SK-N-SH (cell line): ENCODE measurements around the gene RASAL2.

Source experiments
- EZH2phosphoT487 ChIP-seq: fragments of 200-600 bp; sonication (generic); IDR thresholded peaks from 2 replicates; pipeline ENCODE4 v1.6.1; 2017; ENCODE audit warnings: low read depth, mixed run types, mild to moderate bottlenecking, antibody characterized with exemption, moderate library complexity, borderline replicate concordance
- GABPA ChIP-seq: IDR thresholded peaks from 2 replicates; pipeline ENCODE4 v1.4.0; 2012; ENCODE audit warnings: low read depth, mild to moderate bottlenecking
- JUND ChIP-seq: IDR thresholded peaks from 2 replicates; pipeline ENCODE4 v1.4.0; 2012
- MEF2A ChIP-seq: IDR thresholded peaks from 2 replicates; pipeline ENCODE4 v1.4.0; 2012; ENCODE audit warnings: low read depth, borderline replicate concordance
- POLR2AphosphoS5 ChIP-seq: IDR thresholded peaks from 2 replicates; pipeline ENCODE4 v1.6.1; 2012; ENCODE audit warnings: low read depth, low read length
- RAD21 ChIP-seq: IDR thresholded peaks from 2 replicates; pipeline ENCODE4 v1.6.1; 2012; ENCODE audit warnings: mild to moderate bottlenecking, low read length
- RFX5 ChIP-seq: IDR thresholded peaks from 2 replicates; pipeline ENCODE4 v1.6.1; 2012; ENCODE audit warnings: mild to moderate bottlenecking, improper control_type of control experiment, low read length
- RXRA ChIP-seq: IDR thresholded peaks from 2 replicates; pipeline ENCODE4 v1.4.0; 2012; ENCODE audit warnings: low read depth, mild to moderate bottlenecking, borderline replicate concordance
- SIN3A ChIP-seq: IDR thresholded peaks from 2 replicates; pipeline ENCODE4 v1.6.1; 2012; ENCODE audit warnings: low read depth, mild to moderate bottlenecking, low read length, moderate library complexity, borderline replicate concordance
- TEAD4 ChIP-seq: IDR thresholded peaks from 2 replicates; pipeline ENCODE4 v1.4.0; 2012; ENCODE audit warnings: mild to moderate bottlenecking, borderline replicate concordance; ENCODE audit not compliant: insufficient read depth
- TF ChIP-seq, protein P1 (sequence below): fragments of 200-600 bp; sonication (generic); IDR thresholded peaks from 2 replicates; pipeline ENCODE4 v1.6.1; 2017; ENCODE audit warnings: antibody characterized with exemption, mild to moderate bottlenecking, moderate library complexity
- TF ChIP-seq, protein P2 (sequence below): IDR thresholded peaks from 2 replicates; pipeline ENCODE4 v1.6.1; 2012; ENCODE audit warnings: mild to moderate bottlenecking, low read depth, low read length, moderate library complexity
- TF ChIP-seq, protein P3 (sequence below): IDR thresholded peaks from 2 replicates; pipeline ENCODE4 v1.4.0; 2012; ENCODE audit warnings: low read depth
- TF ChIP-seq, protein P4 (sequence below): fragments of 150-350 bp; IDR thresholded peaks from 2 replicates; pipeline ENCODE4 v1.6.1; 2017; ENCODE audit warnings: antibody characterized with exemption, low read length, low read depth, borderline replicate concordance

DNA sequence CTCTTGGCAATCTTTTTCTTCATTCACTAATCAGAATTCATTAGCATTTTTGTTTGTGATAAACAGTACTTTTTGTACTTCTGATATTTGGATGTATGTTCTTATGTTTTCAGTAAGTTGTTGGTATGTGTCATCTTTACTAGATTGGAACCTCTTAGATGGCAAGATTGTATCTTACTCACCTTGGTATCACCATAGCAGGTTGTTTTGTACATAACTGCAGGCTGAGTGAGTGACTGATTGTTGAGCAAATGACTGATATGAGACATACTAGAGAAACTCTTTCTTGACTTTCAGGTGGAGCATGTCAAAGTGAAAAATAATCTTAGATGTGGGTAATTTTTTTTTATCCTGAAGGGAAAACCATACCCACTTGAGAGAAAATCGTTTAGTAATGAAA, 229.2 kb downstream of the RASAL2 start:
- TF ChIP-seq JUND (no peak), POLR2AphosphoS5 (no peak), RFX5 (no peak), RXRA (no peak), RAD21 (no peak), GABPA (no peak), SIN3A (no peak), MEF2A (no peak), EZH2phosphoT487 (no peak), TEAD4 (no peak)
- TF ChIP-seq, protein P1, sequence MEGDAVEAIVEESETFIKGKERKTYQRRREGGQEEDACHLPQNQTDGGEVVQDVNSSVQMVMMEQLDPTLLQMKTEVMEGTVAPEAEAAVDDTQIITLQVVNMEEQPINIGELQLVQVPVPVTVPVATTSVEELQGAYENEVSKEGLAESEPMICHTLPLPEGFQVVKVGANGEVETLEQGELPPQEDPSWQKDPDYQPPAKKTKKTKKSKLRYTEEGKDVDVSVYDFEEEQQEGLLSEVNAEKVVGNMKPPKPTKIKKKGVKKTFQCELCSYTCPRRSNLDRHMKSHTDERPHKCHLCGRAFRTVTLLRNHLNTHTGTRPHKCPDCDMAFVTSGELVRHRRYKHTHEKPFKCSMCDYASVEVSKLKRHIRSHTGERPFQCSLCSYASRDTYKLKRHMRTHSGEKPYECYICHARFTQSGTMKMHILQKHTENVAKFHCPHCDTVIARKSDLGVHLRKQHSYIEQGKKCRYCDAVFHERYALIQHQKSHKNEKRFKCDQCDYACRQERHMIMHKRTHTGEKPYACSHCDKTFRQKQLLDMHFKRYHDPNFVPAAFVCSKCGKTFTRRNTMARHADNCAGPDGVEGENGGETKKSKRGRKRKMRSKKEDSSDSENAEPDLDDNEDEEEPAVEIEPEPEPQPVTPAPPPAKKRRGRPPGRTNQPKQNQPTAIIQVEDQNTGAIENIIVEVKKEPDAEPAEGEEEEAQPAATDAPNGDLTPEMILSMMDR: no peak
- TF ChIP-seq, protein P2, sequence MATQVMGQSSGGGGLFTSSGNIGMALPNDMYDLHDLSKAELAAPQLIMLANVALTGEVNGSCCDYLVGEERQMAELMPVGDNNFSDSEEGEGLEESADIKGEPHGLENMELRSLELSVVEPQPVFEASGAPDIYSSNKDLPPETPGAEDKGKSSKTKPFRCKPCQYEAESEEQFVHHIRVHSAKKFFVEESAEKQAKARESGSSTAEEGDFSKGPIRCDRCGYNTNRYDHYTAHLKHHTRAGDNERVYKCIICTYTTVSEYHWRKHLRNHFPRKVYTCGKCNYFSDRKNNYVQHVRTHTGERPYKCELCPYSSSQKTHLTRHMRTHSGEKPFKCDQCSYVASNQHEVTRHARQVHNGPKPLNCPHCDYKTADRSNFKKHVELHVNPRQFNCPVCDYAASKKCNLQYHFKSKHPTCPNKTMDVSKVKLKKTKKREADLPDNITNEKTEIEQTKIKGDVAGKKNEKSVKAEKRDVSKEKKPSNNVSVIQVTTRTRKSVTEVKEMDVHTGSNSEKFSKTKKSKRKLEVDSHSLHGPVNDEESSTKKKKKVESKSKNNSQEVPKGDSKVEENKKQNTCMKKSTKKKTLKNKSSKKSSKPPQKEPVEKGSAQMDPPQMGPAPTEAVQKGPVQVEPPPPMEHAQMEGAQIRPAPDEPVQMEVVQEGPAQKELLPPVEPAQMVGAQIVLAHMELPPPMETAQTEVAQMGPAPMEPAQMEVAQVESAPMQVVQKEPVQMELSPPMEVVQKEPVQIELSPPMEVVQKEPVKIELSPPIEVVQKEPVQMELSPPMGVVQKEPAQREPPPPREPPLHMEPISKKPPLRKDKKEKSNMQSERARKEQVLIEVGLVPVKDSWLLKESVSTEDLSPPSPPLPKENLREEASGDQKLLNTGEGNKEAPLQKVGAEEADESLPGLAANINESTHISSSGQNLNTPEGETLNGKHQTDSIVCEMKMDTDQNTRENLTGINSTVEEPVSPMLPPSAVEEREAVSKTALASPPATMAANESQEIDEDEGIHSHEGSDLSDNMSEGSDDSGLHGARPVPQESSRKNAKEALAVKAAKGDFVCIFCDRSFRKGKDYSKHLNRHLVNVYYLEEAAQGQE: no peak
- TF ChIP-seq, protein P3, sequence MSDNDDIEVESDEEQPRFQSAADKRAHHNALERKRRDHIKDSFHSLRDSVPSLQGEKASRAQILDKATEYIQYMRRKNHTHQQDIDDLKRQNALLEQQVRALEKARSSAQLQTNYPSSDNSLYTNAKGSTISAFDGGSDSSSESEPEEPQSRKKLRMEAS: no peak
- TF ChIP-seq, protein P4, sequence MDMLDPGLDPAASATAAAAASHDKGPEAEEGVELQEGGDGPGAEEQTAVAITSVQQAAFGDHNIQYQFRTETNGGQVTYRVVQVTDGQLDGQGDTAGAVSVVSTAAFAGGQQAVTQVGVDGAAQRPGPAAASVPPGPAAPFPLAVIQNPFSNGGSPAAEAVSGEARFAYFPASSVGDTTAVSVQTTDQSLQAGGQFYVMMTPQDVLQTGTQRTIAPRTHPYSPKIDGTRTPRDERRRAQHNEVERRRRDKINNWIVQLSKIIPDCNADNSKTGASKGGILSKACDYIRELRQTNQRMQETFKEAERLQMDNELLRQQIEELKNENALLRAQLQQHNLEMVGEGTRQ: no peak
